B cell (primary cell): Measurements from ENCODE around the gene CCDC170.

ENCODE experiments used
- EZH2 ChIP-seq: IDR thresholded peaks from 2 replicates; pipeline ENCODE4 v1.6.1; 2012; ENCODE audit warnings: borderline replicate concordance, low read depth, mild to moderate bottlenecking, moderate library complexity, low read length; ENCODE audit not compliant: insufficient read depth, poor library complexity, severe bottlenecking
- TF ChIP-seq, protein P1 (sequence below): fragments of 200-600 bp; IDR thresholded peaks from one replicate; pipeline ENCODE4 v1.8.0; 2022; ENCODE audit warnings: antibody characterized with exemption, mild to moderate bottlenecking

DNA sequence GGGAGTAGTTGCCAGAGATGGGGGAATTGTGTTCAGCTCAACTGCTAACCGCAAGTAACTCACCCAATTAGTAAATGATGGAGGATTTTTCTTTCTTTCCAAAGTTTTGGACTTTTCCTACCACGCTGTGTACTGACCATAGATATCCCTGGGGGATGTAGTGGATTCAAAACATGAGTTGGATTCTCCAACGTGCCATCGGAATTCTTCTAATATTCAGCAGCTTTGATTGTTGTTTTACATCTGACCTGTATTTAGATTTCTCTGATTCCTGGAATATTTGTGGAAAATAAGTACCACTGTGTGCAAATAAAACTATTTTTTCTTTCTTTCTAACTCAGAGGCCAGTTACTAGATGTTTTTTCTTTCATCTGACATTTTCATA lies 1.1 kb downstream of the CCDC170 start:
- TF ChIP-seq, protein P1, sequence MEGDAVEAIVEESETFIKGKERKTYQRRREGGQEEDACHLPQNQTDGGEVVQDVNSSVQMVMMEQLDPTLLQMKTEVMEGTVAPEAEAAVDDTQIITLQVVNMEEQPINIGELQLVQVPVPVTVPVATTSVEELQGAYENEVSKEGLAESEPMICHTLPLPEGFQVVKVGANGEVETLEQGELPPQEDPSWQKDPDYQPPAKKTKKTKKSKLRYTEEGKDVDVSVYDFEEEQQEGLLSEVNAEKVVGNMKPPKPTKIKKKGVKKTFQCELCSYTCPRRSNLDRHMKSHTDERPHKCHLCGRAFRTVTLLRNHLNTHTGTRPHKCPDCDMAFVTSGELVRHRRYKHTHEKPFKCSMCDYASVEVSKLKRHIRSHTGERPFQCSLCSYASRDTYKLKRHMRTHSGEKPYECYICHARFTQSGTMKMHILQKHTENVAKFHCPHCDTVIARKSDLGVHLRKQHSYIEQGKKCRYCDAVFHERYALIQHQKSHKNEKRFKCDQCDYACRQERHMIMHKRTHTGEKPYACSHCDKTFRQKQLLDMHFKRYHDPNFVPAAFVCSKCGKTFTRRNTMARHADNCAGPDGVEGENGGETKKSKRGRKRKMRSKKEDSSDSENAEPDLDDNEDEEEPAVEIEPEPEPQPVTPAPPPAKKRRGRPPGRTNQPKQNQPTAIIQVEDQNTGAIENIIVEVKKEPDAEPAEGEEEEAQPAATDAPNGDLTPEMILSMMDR: no peak
- no peak for TF ChIP-seq EZH2
